LNCAP (cell line): ENCODE data around the gene DCLK2.

Source experiments
- CTCF ChIP-seq: fragments of 450-650 bp; IDR thresholded peaks from 2 replicates; pipeline ENCODE4 v1.5.1; 2017; ENCODE audit warnings: mild to moderate bottlenecking

DCLK2 gene

GRCh38 chr4:150131581-150132228 lies 53.5 kb downstream of the DCLK2 start:
- TF ChIP-seq CTCF, result no peak

GRCh38 chr4:150133605-150134004 lies 55.4 kb downstream of the DCLK2 start:
- TF ChIP-seq CTCF, result no peak

GRCh38 chr4:150135134-150135772 lies 57.0 kb downstream of the DCLK2 start:
- no peak for TF ChIP-seq CTCF

- no peak for TF ChIP-seq CTCF
These were observed 57.8 kb downstream of the DCLK2 start for GRCh38 chr4:150136036-150136435.

GRCh38 chr4:150136481-150136880 lies 58.2 kb downstream of the DCLK2 start:
- no peak for TF ChIP-seq CTCF

GRCh38 chr4:150139297-150139865 lies 61.1 kb downstream of the DCLK2 start:
- no peak for TF ChIP-seq CTCF

GRCh38 chr4:150140774-150141400 lies 62.6 kb downstream of the DCLK2 start:
- TF ChIP-seq CTCF, result no peak
